ENCODE results near the gene MMP25.

The MMP25 gene

GRCh38 chr16:3001316-3001715, 45.0 kb upstream of the MMP25 start:
- TF ChIP-seq REST (IDR thresholded peaks at IDR 0.05; ENCODE audit: low read depth), result no peak
- no peak for TF ChIP-seq EP300 (IDR thresholded peaks at IDR 0.05; ENCODE audit: borderline replicate concordance)
- TF ChIP-seq MAX (IDR thresholded peaks at IDR 0.05), result no peak
- TF ChIP-seq TAF1 (IDR thresholded peaks at IDR 0.05; ENCODE audit: low read depth), result no peak
- TF ChIP-seq YY1 (IDR thresholded peaks at IDR 0.05; ENCODE audit: low read depth), result no peak
- TF ChIP-seq CEBPB (IDR thresholded peaks at IDR 0.05), result no peak
- no peak for TF ChIP-seq EGR1 (IDR thresholded peaks at IDR 0.05)

GRCh38 chr16:3003582-3004270, 42.6 kb upstream of the MMP25 start:
- TF ChIP-seq MAX (IDR thresholded peaks at IDR 0.05) (peak; percentile 76), TCF12 (IDR thresholded peaks at IDR 0.05; ENCODE audit: low read depth) (0 out of 2 replicates have a peak, but pooled peaks have one; percentile 41), CREB1 (IDR thresholded peaks at IDR 0.05; ENCODE audit: low read depth) (no peak), RAD21 (IDR thresholded peaks at IDR 0.05; ENCODE audit: low read depth) (peak; percentile 92)

GRCh38 chr16:3004319-3004718, 42.0 kb upstream of the MMP25 start:
- no peak for TF ChIP-seq CEBPB (IDR thresholded peaks at IDR 0.05)
- no peak for TF ChIP-seq EGR1 (IDR thresholded peaks at IDR 0.05)
- TF ChIP-seq CREB1 (IDR thresholded peaks at IDR 0.05; ENCODE audit: low read depth), result no peak
- no peak for TF ChIP-seq EP300 (IDR thresholded peaks at IDR 0.05; ENCODE audit: borderline replicate concordance)
- no peak for TF ChIP-seq NFIC (IDR thresholded peaks at IDR 0.05)
- TF ChIP-seq TEAD4 (IDR thresholded peaks at IDR 0.05), result no peak
- TF ChIP-seq ZBTB7A (IDR thresholded peaks at IDR 0.05; ENCODE audit: low read depth), result no peak
- no peak for TF ChIP-seq FOXM1 (IDR thresholded peaks at IDR 0.05; ENCODE audit: borderline replicate concordance, low read depth)
- TF ChIP-seq YY1 (IDR thresholded peaks at IDR 0.05; ENCODE audit: low read depth), result no peak
- no peak for TF ChIP-seq TCF12 (IDR thresholded peaks at IDR 0.05; ENCODE audit: low read depth)
- TF ChIP-seq RAD21 (IDR thresholded peaks at IDR 0.05; ENCODE audit: low read depth), result no peak
- TF ChIP-seq REST (IDR thresholded peaks at IDR 0.05; ENCODE audit: low read depth), result no peak
- TF ChIP-seq MAX (IDR thresholded peaks at IDR 0.05), result no peak
- no peak for TF ChIP-seq TAF1 (IDR thresholded peaks at IDR 0.05; ENCODE audit: low read depth)
- no peak for TF ChIP-seq USF1 (IDR thresholded peaks at IDR 0.05)

GRCh38 chr16:3004781-3005284, 41.5 kb upstream of the MMP25 start:
- TF ChIP-seq EGR1 (IDR thresholded peaks at IDR 0.05) (peak; percentile 55), USF1 (IDR thresholded peaks at IDR 0.05) (peak; percentile 69), TCF12 (IDR thresholded peaks at IDR 0.05; ENCODE audit: low read depth) (no peak), REST (IDR thresholded peaks at IDR 0.05; ENCODE audit: low read depth) (no peak), CEBPB (IDR thresholded peaks at IDR 0.05) (no peak), EP300 (IDR thresholded peaks at IDR 0.05; ENCODE audit: borderline replicate concordance) (no peak), ZBTB7A (IDR thresholded peaks at IDR 0.05; ENCODE audit: low read depth) (0 out of 2 replicates have a peak, but pooled peaks have one; percentile 44), NFIC (IDR thresholded peaks at IDR 0.05) (no peak), TEAD4 (IDR thresholded peaks at IDR 0.05) (no peak), CREB1 (IDR thresholded peaks at IDR 0.05; ENCODE audit: low read depth) (no peak), TAF1 (IDR thresholded peaks at IDR 0.05; ENCODE audit: low read depth) (peak; percentile 17; the same call in 1 of the 2 replicates), MAX (IDR thresholded peaks at IDR 0.05) (peak; percentile 56), FOXM1 (IDR thresholded peaks at IDR 0.05; ENCODE audit: borderline replicate concordance, low read depth) (no peak), RAD21 (IDR thresholded peaks at IDR 0.05; ENCODE audit: low read depth) (no peak), YY1 (IDR thresholded peaks at IDR 0.05; ENCODE audit: low read depth) (no peak)
